Ishikawa (cell line): ENCODE measurements around the gene ZNF627.

Experiments
- CEBPB ChIP-seq: IDR thresholded peaks from 2 replicates; pipeline ENCODE4 v1.6.1; 2012
- EGR1 ChIP-seq: IDR thresholded peaks from 2 replicates; pipeline ENCODE4 v1.6.1; 2012
- EP300 ChIP-seq: IDR thresholded peaks from 2 replicates; pipeline ENCODE4 v1.6.1; 2012; ENCODE audit warnings: borderline replicate concordance
- MAX ChIP-seq: IDR thresholded peaks from 2 replicates; pipeline ENCODE4 v1.6.1; 2012
- NFIC ChIP-seq: IDR thresholded peaks from 2 replicates; pipeline ENCODE4 v1.6.1; 2012
- RAD21 ChIP-seq: IDR thresholded peaks from 2 replicates; pipeline ENCODE4 v1.6.1; 2012; ENCODE audit warnings: low read depth
- TAF1 ChIP-seq: IDR thresholded peaks from 2 replicates; pipeline ENCODE4 v1.6.1; 2012; ENCODE audit warnings: low read depth, mild to moderate bottlenecking
- TCF12 ChIP-seq: IDR thresholded peaks from 2 replicates; pipeline ENCODE4 v1.6.1; 2012; ENCODE audit warnings: low read depth
- ZBTB7A ChIP-seq: IDR thresholded peaks from 2 replicates; pipeline ENCODE4 v1.6.1; 2012; ENCODE audit warnings: low read depth

GRCh38 chr19:11587975-11588631 is 9.2 kb upstream of the ZNF627 start:
- TF ChIP-seq EP300 (no peak), TCF12 (no peak), NFIC (no peak), MAX (no peak), CEBPB (no peak), TAF1 (no peak), RAD21 (no peak), EGR1 (no peak), ZBTB7A (no peak)
